T-cell (primary cell): Measurements from ENCODE around the gene DISP2. TPM values are rescaled to one million over a fixed set of nuclear protein-coding genes. Genes with fewer than 3 reads are reported as not detected.

Source experiments
- ATAC-seq, 4 experiments: fragments of 200-7000 bp in 3 of 4; fragments of 150-1000 bp in 1 of 4; cut with Tn5 transposase; replicated peaks in 1 of 4; 1 replicate in 3 of 4; 2 replicates in 1 of 4; pipeline ENCODE4 v1.10.0; 2021; ENCODE audit warnings: moderate library complexity in 3 of 4, mild to moderate bottlenecking in 2 of 4, moderate number of reproducible peaks in 1 of 4
- CTCF ChIA-PET, 2 donors: fragments of 300-600 bp; sonication (Branson Sonifier 250); formaldehyde crosslinking; loops; one replicate each; lab custom pipeline; 2022; ENCODE audit warnings: antibody characterized with exemption in 2 of 2; lab: Charles Lee
- POLR2A ChIA-PET, 2 donors: fragments of 300-600 bp; sonication (Branson Sonifier 250); formaldehyde crosslinking; loops; one replicate each; lab custom pipeline; 2022; ENCODE audit warnings: antibody characterized with exemption in 2 of 2; lab: Charles Lee
- DNase-seq, 35 experiments: peaks; one replicate each; pipeline versions ENCODE4 v3.0.0 to v3.0.0-alpha.2; 2013 to 2023
- H3K27ac ChIP-seq: one replicate; pipeline ENCODE4 v1.5.1; 2013; ENCODE audit warnings: low read length
- H3K27me3 ChIP-seq, 2 experiments: replicated peaks in 1 of 2; 1 replicate in 1 of 2; 2 replicates in 1 of 2; pipeline versions ENCODE4 v1.6.1 to v1.7.0; 2013; ENCODE audit warnings: low read length in 1 of 2, mixed read lengths in 1 of 2; ENCODE audit not compliant: control insufficient read depth in 2 of 2, insufficient read depth in 2 of 2; ENCODE audit errors: extremely low read depth in 1 of 2
- H3K36me3 ChIP-seq, 2 donors: 1 replicate in 1 of 2; 2 replicates in 1 of 2; pipeline versions ENCODE4 v1.6.1 to v1.7.0; 2013; ENCODE audit warnings: low read length in 1 of 2; ENCODE audit not compliant: control insufficient read depth in 2 of 2, insufficient read depth in 1 of 2; ENCODE audit errors: extremely low read depth in 1 of 2
- H3K4me1 ChIP-seq, 2 experiments: 1 replicate in 1 of 2; 2 replicates in 1 of 2; pipeline versions ENCODE4 v1.6.1 to v1.7.0; 2013; ENCODE audit warnings: low read length in 2 of 2, mixed read lengths in 1 of 2; ENCODE audit not compliant: insufficient read depth in 2 of 2, control insufficient read depth in 1 of 2; ENCODE audit errors: extremely low read depth in 1 of 2
- H3K4me3 ChIP-seq, 2 donors: 1 replicate in 1 of 2; 2 replicates in 1 of 2; pipeline versions ENCODE4 v1.5.1 to v1.7.0; 2013; ENCODE audit warnings: mild to moderate bottlenecking in 2 of 2, low read length in 1 of 2, moderate library complexity in 1 of 2; ENCODE audit not compliant: control insufficient read depth in 1 of 2; ENCODE audit errors: extremely low read depth in 1 of 2
- H3K9me3 ChIP-seq: 2 replicates; pipeline ENCODE4 v1.7.0; 2013
- H3K27ac Mint-ChIP-seq, 2 donors: one replicate each; pipeline ENCODE4 v1.8.0; 2020 to 2021; ENCODE audit warnings: mild to moderate bottlenecking in 2 of 2, mixed read lengths in 2 of 2
- H3K27me3 Mint-ChIP-seq, 2 donors: one replicate each; pipeline ENCODE4 v1.8.0; 2021 to 2022; ENCODE audit warnings: mixed read lengths in 2 of 2
- H3K36me3 Mint-ChIP-seq: one replicate; pipeline ENCODE4 v1.8.0; 2021; ENCODE audit warnings: mixed read lengths
- H3K4me1 Mint-ChIP-seq, 3 donors: one replicate each; pipeline ENCODE4 v1.8.0; 2020 to 2022; ENCODE audit warnings: mixed read lengths in 3 of 3, mild to moderate bottlenecking in 1 of 3
- H3K4me3 Mint-ChIP-seq, 3 donors: one replicate each; pipeline ENCODE4 v1.8.0; 2020 to 2022; ENCODE audit warnings: mild to moderate bottlenecking in 3 of 3, mixed read lengths in 3 of 3, moderate library complexity in 3 of 3
- H3K9me3 Mint-ChIP-seq, 3 donors: one replicate each; pipeline ENCODE4 v1.8.0; 2020 to 2022; ENCODE audit warnings: mixed read lengths in 3 of 3
- WGBS: methylation state at CpG from one replicate; pipeline ENCODE4 v1.1.5; 2013; ENCODE audit warnings: missing lambda C conversion rate; ENCODE audit not compliant: insufficient coverage; 5-methylcytosine and 5-hydroxymethylcytosine counted together
- total RNA-seq, 35 experiments: library from RNA in 6 of 35; stranded (reverse) in 6 of 35; fragments of 120-200 nt in 1 of 35; gene quantifications; one replicate each; pipeline versions ENCODE4 v1.2.1 to v1.2.4 and lab custom pipeline; 2013 to 2026

Gene DISP2
- total RNA-seq, 5 donors from 2014 or later (not counting 1 experiment from before 2014, with no cell fraction given), result 0.03 to 1.4 (median 0.18) TPM

DNA sequence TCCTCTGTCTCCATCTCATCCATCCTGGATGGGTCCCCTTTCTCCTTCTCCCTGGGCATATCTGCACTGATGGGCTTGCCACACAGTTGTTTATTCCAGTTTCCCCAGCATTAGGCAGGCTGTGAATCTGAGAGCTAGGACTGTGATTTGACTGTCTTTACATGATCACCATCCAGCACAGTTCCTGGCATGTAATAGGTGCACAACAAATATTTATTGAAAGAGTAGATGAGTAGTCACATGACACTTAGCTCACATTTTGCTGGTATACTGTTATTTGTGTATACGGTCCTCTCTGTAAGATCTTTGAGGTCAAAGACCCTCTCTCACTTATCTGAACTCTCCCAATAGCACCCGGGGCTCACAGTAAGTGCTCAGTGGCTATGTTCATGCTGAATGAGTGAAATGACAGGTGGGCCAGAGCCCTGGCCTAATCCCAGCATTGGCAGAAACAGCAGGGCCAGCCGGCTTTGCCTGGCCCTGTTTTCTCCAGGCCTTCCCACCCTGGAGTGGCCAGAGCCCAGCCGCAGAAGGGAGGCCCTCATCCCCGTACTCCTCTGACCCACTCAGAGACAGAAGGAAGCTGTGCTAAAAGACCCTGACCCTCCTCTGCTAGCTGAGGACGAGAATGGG, 66.6 kb downstream of the DISP2 start:
- H3K36me3 Mint-ChIP-seq, result peaks cover 12% of the 10 kb centered on the region
- ChIA-PET CTCF (interaction anchor here in 1 of 2 donors (0.9 to 1.2 kb wide), 3 partner anchors 27 to 83 kb away, joined by 3 to 5 read pairs (median 3); no protein-coding TSS in a partner anchor), POLR2A (no interaction called here)
- H3K4me3 ChIP-seq, result no peak overlapping the region
- WGBS, result 80% methylated on average over 1 of the region's 6 CpGs
- peaks cover 0 to 5% (median 5%) of the 10 kb centered on the region in 3 donors for H3K4me1 Mint-ChIP-seq
- no peaks in the 10 kb centered on the region for H3K27me3 Mint-ChIP-seq
- peaks cover 2 to 3% of the 10 kb centered on the region in 2 donors for H3K36me3 ChIP-seq
- no peak overlapping the region for H3K27ac Mint-ChIP-seq
- no peak overlapping the region for H3K4me3 Mint-ChIP-seq
- no peaks in the 10 kb centered on the region for H3K9me3 ChIP-seq
- peaks cover 0 to 4% of the 10 kb centered on the region in 2 experiments for H3K27me3 ChIP-seq
- peaks cover 0 to 7% of the 10 kb centered on the region in 2 experiments for H3K4me1 ChIP-seq
- no peaks in the 10 kb centered on the region for H3K9me3 Mint-ChIP-seq
- no peak overlapping the region for H3K27ac ChIP-seq
- DNase-seq, result no peak
- ATAC-seq, result no peak

- H3K9me3 Mint-ChIP-seq, result no peaks in the 10 kb centered on the region
- peaks cover 2 to 3% of the 10 kb centered on the region in 2 donors for H3K36me3 ChIP-seq
- H3K27ac Mint-ChIP-seq, result no peak overlapping the region
- peaks cover 12% of the 10 kb centered on the region for H3K36me3 Mint-ChIP-seq
- H3K4me1 Mint-ChIP-seq, result peaks cover 0 to 5% (median 5%) of the 10 kb centered on the region in 3 donors
- H3K4me1 ChIP-seq, result peaks cover 0 to 7% of the 10 kb centered on the region in 2 experiments
- no peaks in the 10 kb centered on the region for H3K27me3 Mint-ChIP-seq
- no peak overlapping the region for H3K4me3 ChIP-seq
- H3K27me3 ChIP-seq, result peaks cover 0 to 4% of the 10 kb centered on the region in 2 experiments
- H3K27ac ChIP-seq, result no peak overlapping the region
- CTCF ChIA-PET, result interaction anchor here in 1 of 2 donors (0.6 to 1.2 kb wide), 3 partner anchors 28 to 238 kb away, joined by 3 to 5 read pairs (median 3); no protein-coding TSS in a partner anchor
- DNase-seq, result no peak
- no peak for ATAC-seq
- no peaks in the 10 kb centered on the region for H3K9me3 ChIP-seq
- WGBS, result 100% methylated on average over 3 of the region's 5 CpGs
- H3K4me3 Mint-ChIP-seq, result no peak overlapping the region
- POLR2A ChIA-PET, result no interaction called here
These were observed 67.7 kb downstream of the DISP2 start for GRCh38 chr15:40425681-40426080.

GRCh38 chr15:40427188-40427587, 69.2 kb downstream of the DISP2 start:
- no peak for ATAC-seq
- 95% methylated on average over 8 of the region's 9 CpGs for WGBS
- Histone ChIP-seq H3K4me1 (no peaks in the 10 kb centered on the region), H3K36me3 (peaks cover 2 to 3% of the 10 kb centered on the region in 2 donors), H3K4me3 (no peak overlapping the region), H3K27me3 (peaks cover 0 to 4% of the 10 kb centered on the region in 2 experiments), H3K27ac (no peak overlapping the region), H3K9me3 (no peaks in the 10 kb centered on the region)
- ChIA-PET POLR2A (no interaction called here), CTCF (no interaction called here)
- H3K27ac Mint-ChIP-seq, result no peak overlapping the region
- no peak overlapping the region for H3K4me3 Mint-ChIP-seq
- H3K9me3 Mint-ChIP-seq, result no peaks in the 10 kb centered on the region
- H3K4me1 Mint-ChIP-seq, result no peaks in the 10 kb centered on the region
- no peak for DNase-seq
- H3K36me3 Mint-ChIP-seq, result peaks cover 12% of the 10 kb centered on the region
- H3K27me3 Mint-ChIP-seq, result no peaks in the 10 kb centered on the region

DNA sequence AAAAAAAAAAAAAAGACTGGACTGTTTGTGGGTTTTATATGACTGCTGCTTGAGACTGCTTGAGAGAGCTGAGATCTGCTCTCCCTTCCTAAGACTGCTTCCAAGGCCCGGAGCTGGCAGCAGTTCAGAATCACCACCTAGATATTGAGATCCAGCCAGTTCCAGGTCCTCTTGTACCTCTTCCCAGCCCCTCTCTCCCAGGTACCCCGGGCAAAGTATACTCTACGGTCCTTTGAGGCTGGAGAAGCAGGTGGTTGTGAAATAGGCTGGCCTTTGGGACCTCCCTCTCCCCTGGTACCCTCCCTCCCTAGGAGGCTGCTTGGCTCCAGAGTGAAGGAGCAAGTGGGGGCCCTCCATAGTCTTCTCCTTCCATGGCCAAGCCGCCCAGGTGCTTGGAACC, 70.2 kb downstream of the DISP2 start:
- Histone ChIP-seq H3K4me1 (no peaks in the 10 kb centered on the region), H3K36me3 (peaks cover 2 to 3% of the 10 kb centered on the region in 2 donors), H3K27me3 (peaks cover 0 to 4% of the 10 kb centered on the region in 2 experiments), H3K27ac (no peak overlapping the region), H3K4me3 (no peak overlapping the region), H3K9me3 (no peaks in the 10 kb centered on the region)
- no peaks in the 10 kb centered on the region for H3K4me1 Mint-ChIP-seq
- CTCF ChIA-PET, result interaction anchor here in 1 of 2 donors (0.7 kb wide), 1 partner anchor 104 kb away, joined by 3 read pairs; no protein-coding TSS in a partner anchor
- H3K9me3 Mint-ChIP-seq, result no peaks in the 10 kb centered on the region
- POLR2A ChIA-PET, result no interaction called here
- no peaks in the 10 kb centered on the region for H3K27me3 Mint-ChIP-seq
- DNase-seq (no peak), ATAC-seq (no peak)
- peaks cover 12% of the 10 kb centered on the region for H3K36me3 Mint-ChIP-seq
- H3K4me3 Mint-ChIP-seq, result no peak overlapping the region
- WGBS, result 86% methylated on average over 2 of the region's 4 CpGs
- no peak overlapping the region for H3K27ac Mint-ChIP-seq

Other genes with a start within 250 kb of the DISP2 start
- gene BMF, start 249.3 kb upstream of the DISP2 start, total RNA-seq, result 10 to 100 TPM in 3 of 5 donors, 1 to 10 TPM in 2; 6.6 to 46.7 (median 42.4) TPM
- 1 to 10 TPM in 4 of 5 donors, under 1 TPM in 1; 0.79 to 2.2 (median 1.9) TPM for gene BUB1B, start 197.2 kb upstream of the DISP2 start, total RNA-seq
- gene PAK6, start 119.2 kb upstream of the DISP2 start, total RNA-seq, result 1 to 10 TPM in 2 of 5 donors, under 1 TPM in 1, not detected in 2; 0.28 to 2.1 (median 1.4) TPM
- gene ANKRD63, start 75.2 kb upstream of the DISP2 start, total RNA-seq, result under 1 TPM in 2 of 5 donors, not detected in 3; 0.23 to 0.38 TPM
- gene PLCB2, start 50.3 kb upstream of the DISP2 start, total RNA-seq, result 100 to 1,000 TPM; 242 to 293 (median 245) TPM
- gene INAFM2, start 34.5 kb upstream of the DISP2 start, total RNA-seq, result 10 to 100 TPM in 1 of 5 donors, 1 to 10 TPM in 4; 5.5 to 10.9 (median 6.4) TPM
- gene CCDC9B, start 17.3 kb upstream of the DISP2 start, total RNA-seq, result 1 to 10 TPM in 4 of 5 donors, under 1 TPM in 1; 0.80 to 2.2 (median 1.7) TPM
- under 1 TPM in 1 of 5 donors, not detected in 4; 0.70 TPM for gene PHGR1, start 7.2 kb upstream of the DISP2 start, total RNA-seq
- 1 to 10 TPM; 3.8 to 8.0 (median 6.2) TPM for gene KNSTRN, start 24.5 kb downstream of the DISP2 start, total RNA-seq
- gene IVD, start 47.6 kb downstream of the DISP2 start, total RNA-seq, result 10 to 100 TPM; 52.3 to 89.8 (median 81.4) TPM
- 10 to 100 TPM; 31.1 to 50.9 (median 48.1) TPM for gene BAHD1, start 82.7 kb downstream of the DISP2 start, total RNA-seq
- gene CHST14, start 112.8 kb downstream of the DISP2 start, total RNA-seq, result 10 to 100 TPM in 2 of 5 donors, 1 to 10 TPM in 3; 5.8 to 13.3 (median 9.9) TPM
- 10 to 100 TPM; 19.9 to 31.5 (median 27.2) TPM for gene CCDC32, start 206.8 kb downstream of the DISP2 start, total RNA-seq
- gene RPUSD2, start 211.1 kb downstream of the DISP2 start, total RNA-seq, result 10 to 100 TPM; 17.4 to 24.7 (median 18.9) TPM
- gene KNL1, start 236.0 kb downstream of the DISP2 start, total RNA-seq, result 1 to 10 TPM in 4 of 5 donors, under 1 TPM in 1; 0.55 to 3.8 (median 1.7) TPM